GM12864 (cell line): ENCODE measurements around the gene RASA2.

Experiments
- DNase-seq: peaks from one replicate; pipeline ENCODE4 v3.0.0-alpha.2; 2011; ENCODE audit warnings: low read depth
- H3K4me3 ChIP-seq: 2 replicates; pipeline ENCODE4 v1.5.1; 2011; ENCODE audit warnings: mild to moderate bottlenecking, low read depth, low read length, control low read depth
- CTCF ChIP-seq: IDR thresholded peaks from 2 replicates; pipeline ENCODE4 v1.5.1; 2011; ENCODE audit warnings: low read depth, mild to moderate bottlenecking, moderate library complexity, low read length, control low read depth, inconsistent platforms; ENCODE audit errors: missing control alignments

Gene RASA2

GRCh38 chr3:141444586-141445285 is 42.1 kb upstream of the RASA2 start:
- no peak for TF ChIP-seq CTCF
- no peak for DNase-seq
- no peak overlapping the region for H3K4me3 ChIP-seq

- TF ChIP-seq CTCF = no peak
- no peak overlapping the region for H3K4me3 ChIP-seq
- no peak for DNase-seq
Measured at GRCh38 chr3:141445990-141446389, 40.8 kb upstream of the RASA2 start.

GRCh38 chr3:141446737-141447136 is 40.1 kb upstream of the RASA2 start:
- no peak overlapping the region for H3K4me3 ChIP-seq
- no peak for TF ChIP-seq CTCF
- DNase-seq = no peak

- no peak for DNase-seq
- H3K4me3 ChIP-seq = no peak overlapping the region
- TF ChIP-seq CTCF = no peak
Measured at GRCh38 chr3:141447383-141447782, 39.4 kb upstream of the RASA2 start.

GRCh38 chr3:141448606-141449220 is 38.1 kb upstream of the RASA2 start:
- TF ChIP-seq CTCF = no peak
- H3K4me3 ChIP-seq = no peak overlapping the region
- DNase-seq = no peak

- DNase-seq = no peak
- no peak overlapping the region for H3K4me3 ChIP-seq
- no peak for TF ChIP-seq CTCF
Measured at GRCh38 chr3:141449424-141449823, 37.4 kb upstream of the RASA2 start.

- no peak for DNase-seq
- H3K4me3 ChIP-seq = no peak overlapping the region
- no peak for TF ChIP-seq CTCF
Measured at GRCh38 chr3:141450727-141451375, 36.0 kb upstream of the RASA2 start.
